ENCODE measurements around the gene SH3TC1. TPM values are rescaled to one million over a fixed set of nuclear protein-coding genes. Genes with fewer than 3 reads are reported as not detected.

Gene SH3TC1
- total RNA-seq, 1 donor from 2014 or later: 50.6 TPM

- no peak overlapping the region for H3K4me3 ChIP-seq
- peaks cover 30% of the 10 kb centered on the region for H3K4me1 ChIP-seq
- no peak overlapping the region for H3K27ac ChIP-seq
- intact Hi-C loops (cut with DNase I): no loop called here
- H3K27me3 ChIP-seq: peaks cover 5% of the 10 kb centered on the region
- H3K36me3 ChIP-seq: no peaks in the 10 kb centered on the region
- no peaks in the 10 kb centered on the region for H3K9me3 ChIP-seq
- DNase-seq (ENCODE audit: extremely low spot score in 2 of 2): no peak
- no peak for TF ChIP-seq POLR2A (IDR thresholded peaks at IDR 0.05)
- TF ChIP-seq POLR2AphosphoS5 (IDR thresholded peaks at IDR 0.05; ENCODE audit: insufficient read depth in 1 of 2, low read depth in 1 of 2): no peak
- TF ChIP-seq, protein P1, sequence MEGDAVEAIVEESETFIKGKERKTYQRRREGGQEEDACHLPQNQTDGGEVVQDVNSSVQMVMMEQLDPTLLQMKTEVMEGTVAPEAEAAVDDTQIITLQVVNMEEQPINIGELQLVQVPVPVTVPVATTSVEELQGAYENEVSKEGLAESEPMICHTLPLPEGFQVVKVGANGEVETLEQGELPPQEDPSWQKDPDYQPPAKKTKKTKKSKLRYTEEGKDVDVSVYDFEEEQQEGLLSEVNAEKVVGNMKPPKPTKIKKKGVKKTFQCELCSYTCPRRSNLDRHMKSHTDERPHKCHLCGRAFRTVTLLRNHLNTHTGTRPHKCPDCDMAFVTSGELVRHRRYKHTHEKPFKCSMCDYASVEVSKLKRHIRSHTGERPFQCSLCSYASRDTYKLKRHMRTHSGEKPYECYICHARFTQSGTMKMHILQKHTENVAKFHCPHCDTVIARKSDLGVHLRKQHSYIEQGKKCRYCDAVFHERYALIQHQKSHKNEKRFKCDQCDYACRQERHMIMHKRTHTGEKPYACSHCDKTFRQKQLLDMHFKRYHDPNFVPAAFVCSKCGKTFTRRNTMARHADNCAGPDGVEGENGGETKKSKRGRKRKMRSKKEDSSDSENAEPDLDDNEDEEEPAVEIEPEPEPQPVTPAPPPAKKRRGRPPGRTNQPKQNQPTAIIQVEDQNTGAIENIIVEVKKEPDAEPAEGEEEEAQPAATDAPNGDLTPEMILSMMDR (IDR thresholded peaks at IDR 0.05): no peak
These were observed 42.5 kb upstream of the SH3TC1 start for GRCh38 chr4:8156617-8157016.

DNA sequence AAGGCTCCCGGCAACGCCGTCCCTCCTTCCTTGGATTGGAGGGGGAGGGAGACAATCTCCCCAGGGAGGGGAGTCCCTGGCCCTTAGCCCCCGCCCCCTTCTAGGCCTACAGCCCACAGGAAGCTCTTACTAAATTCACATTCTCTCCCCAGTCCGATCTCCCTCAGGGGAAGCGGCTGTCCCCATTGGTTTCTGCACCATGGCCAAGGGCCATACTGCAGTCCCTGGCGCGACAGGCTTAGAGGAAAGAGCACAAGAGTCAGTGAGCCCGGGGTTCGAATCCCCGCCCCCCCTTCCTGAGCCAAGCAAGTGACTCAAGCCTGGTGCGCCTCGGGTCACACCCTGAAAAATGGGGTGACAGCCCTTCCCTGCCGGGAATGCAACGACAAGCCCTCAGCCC is 41.6 kb upstream of the SH3TC1 start:
- H3K9me3 ChIP-seq: no peaks in the 10 kb centered on the region
- H3K4me3 ChIP-seq: peak overlapping the region; percentile 64 to 76
- DNase-seq (ENCODE audit: extremely low spot score in 2 of 2): no peak
- intact Hi-C loops (cut with DNase I): no loop called here
- TF ChIP-seq, protein P1 (IDR thresholded peaks at IDR 0.05): no peak
- peaks cover 5% of the 10 kb centered on the region for H3K27me3 ChIP-seq
- H3K27ac ChIP-seq: no peak overlapping the region
- H3K4me1 ChIP-seq: peaks cover 30% of the 10 kb centered on the region
- H3K36me3 ChIP-seq: no peaks in the 10 kb centered on the region

- no peak for DNase-seq (ENCODE audit: extremely low spot score in 2 of 2)
- H3K9me3 ChIP-seq: no peaks in the 10 kb centered on the region
- no peak for TF ChIP-seq POLR2A (IDR thresholded peaks at IDR 0.05)
- intact Hi-C loops (cut with DNase I): no loop called here
- H3K4me1 ChIP-seq: peaks cover 30% of the 10 kb centered on the region
- H3K27me3 ChIP-seq: peaks cover 5% of the 10 kb centered on the region
- no peak overlapping the region for H3K27ac ChIP-seq
- peak overlapping the region; percentile 64 to 76 for H3K4me3 ChIP-seq
- H3K36me3 ChIP-seq: no peaks in the 10 kb centered on the region
These were observed 41.0 kb upstream of the SH3TC1 start for GRCh38 chr4:8157944-8158709.

DNA sequence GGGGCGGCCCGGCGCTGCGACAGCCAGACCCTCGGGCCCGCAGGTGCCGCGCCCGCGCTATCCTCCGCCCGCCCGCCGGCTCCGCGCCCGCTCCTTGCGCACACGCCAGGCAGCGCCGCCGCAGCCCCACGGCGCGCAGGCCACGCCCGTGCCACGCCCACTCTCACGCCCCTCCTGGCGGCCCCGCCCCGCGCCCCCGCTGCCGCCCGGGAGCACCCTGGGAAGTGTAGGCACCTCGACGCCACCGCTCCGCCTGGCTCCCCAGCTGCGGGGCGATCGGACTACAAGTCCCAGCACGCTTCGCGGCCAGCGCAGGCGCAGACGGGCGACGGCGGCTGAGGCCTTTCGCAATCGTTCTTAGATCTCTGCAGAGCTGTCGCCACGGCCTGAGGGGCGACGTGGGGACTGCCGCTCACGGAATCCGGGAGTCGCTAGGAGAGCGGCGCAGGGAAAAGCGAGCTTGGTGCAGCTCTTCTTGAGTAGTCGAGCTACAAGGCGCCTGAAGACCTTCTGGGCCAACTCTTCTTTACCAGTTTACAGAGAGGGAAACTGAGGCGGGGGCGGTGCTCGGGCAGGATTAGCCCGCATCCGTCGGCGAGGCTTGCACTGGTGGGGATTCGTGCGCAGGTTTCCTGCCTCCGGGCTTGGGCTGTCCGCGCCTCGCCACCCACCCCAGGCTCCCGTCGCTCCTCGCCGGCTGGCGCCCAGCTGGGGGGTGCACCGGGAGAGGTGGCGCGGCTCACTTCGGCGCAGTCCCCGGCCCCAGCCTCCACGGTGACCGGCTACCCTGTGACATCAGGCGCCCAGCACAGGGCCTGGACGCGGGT is 40.2 kb upstream of the SH3TC1 start, which contains the start of gene ABLIM2:
ABLIM2 (minus strand) TSS at position 104 of the 827 bp plus-strand sequence. CDS start 124 bp downstream, outside the sequence.
- TF ChIP-seq POLR2A (IDR thresholded peaks at IDR 0.05) (peak in 1 of 2 donors; percentile 68), POLR2AphosphoS5 (IDR thresholded peaks at IDR 0.05; ENCODE audit: insufficient read depth in 1 of 2, low read depth in 1 of 2) (peak; percentile 83 to 94)
- TF ChIP-seq, protein P1 (IDR thresholded peaks at IDR 0.05): no peak
- DNase-seq (ENCODE audit: extremely low spot score in 2 of 2): peak in 1 of 2 donors; percentile 98
- Histone ChIP-seq H3K36me3 (no peaks in the 10 kb centered on the region), H3K4me3 (peak within 1 kb of the TSS; percentile 64 to 76), H3K9me3 (no peaks in the 10 kb centered on the region), H3K27me3 (peaks cover 5% of the 10 kb centered on the region), H3K4me1 (peaks cover 30% of the 10 kb centered on the region), H3K27ac (peak within 1 kb of the TSS; percentile 53)
- intact Hi-C loops (cut with DNase I): no loop called here

DNA sequence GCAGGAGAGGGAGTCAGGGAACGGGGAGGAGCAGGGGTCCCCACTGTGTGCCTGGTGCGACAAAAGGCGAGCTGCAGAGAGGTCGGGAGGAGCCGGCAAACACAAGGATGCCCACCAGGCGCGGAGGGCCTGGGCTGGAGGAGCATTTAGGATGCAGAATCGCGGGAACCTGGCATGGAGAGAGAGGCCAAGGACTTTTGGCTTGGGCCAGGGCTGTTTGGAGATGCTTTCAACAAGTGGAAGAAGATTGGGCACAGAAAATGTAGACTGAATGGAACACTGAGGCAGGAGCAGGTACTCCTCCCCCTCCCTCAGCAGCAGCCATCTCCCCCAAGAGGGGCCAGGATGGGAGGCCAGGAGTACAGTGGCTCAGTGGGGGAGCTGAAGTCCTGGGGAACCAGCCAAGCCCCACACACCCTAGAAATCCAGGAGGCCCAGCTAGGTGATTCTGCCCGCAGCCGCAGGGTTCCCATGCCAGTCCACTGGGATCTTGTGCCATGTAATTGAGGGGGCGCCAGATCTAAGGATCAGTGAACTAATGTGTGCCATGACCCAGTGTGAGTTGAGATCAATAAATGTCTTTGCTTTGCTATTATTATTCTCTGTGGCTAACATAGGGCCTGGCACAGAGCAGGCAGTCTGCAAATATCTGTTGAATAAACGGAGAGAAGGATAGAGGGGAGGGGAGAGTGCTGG is 39.4 kb upstream of the SH3TC1 start:
- peaks cover 5% of the 10 kb centered on the region for H3K27me3 ChIP-seq
- intact Hi-C loops (cut with DNase I): no loop called here
- no peaks in the 10 kb centered on the region for H3K9me3 ChIP-seq
- TF ChIP-seq POLR2AphosphoS5 (IDR thresholded peaks at IDR 0.05; ENCODE audit: insufficient read depth in 1 of 2, low read depth in 1 of 2) (no peak), POLR2A (IDR thresholded peaks at IDR 0.05) (no peak)
- TF ChIP-seq, protein P1 (IDR thresholded peaks at IDR 0.05): no peak
- no peak for DNase-seq (ENCODE audit: extremely low spot score in 2 of 2)
- no peaks in the 10 kb centered on the region for H3K36me3 ChIP-seq
- H3K27ac ChIP-seq: peak overlapping the region; percentile 53
- H3K4me3 ChIP-seq: peak overlapping the region; percentile 64 to 76
- peaks cover 30% of the 10 kb centered on the region for H3K4me1 ChIP-seq

Measured in vagina (tissue), 2 donors.